ENCODE results near the gene TENT5C. TPM values are rescaled to one million over a fixed set of nuclear protein-coding genes. Genes with fewer than 3 reads are reported as not detected.

Gene TENT5C
- total and polyA plus RNA-seq, 7 donors, result 1.5 to 31.4 (median 9.7) TPM

- peaks cover 27% of the 10 kb centered on the region for H3K4me1 ChIP-seq
These were observed 37.1 kb downstream of the TENT5C start for GRCh38 chr1:117642963-117643362.

GRCh38 chr1:117643601-117644000, 37.8 kb downstream of the TENT5C start:
- no peaks in the 10 kb centered on the region for H3K36me3 ChIP-seq (ENCODE audit: insufficient read depth in 1 of 2, low read depth in 1 of 2)
- ATAC-seq, result no peak
- no peak overlapping the region for H3K27ac ChIP-seq
- DNase-seq, result no peak
- intact Hi-C loops (cut with DNase I), result no loop called here
- TF ChIP-seq, protein P1, sequence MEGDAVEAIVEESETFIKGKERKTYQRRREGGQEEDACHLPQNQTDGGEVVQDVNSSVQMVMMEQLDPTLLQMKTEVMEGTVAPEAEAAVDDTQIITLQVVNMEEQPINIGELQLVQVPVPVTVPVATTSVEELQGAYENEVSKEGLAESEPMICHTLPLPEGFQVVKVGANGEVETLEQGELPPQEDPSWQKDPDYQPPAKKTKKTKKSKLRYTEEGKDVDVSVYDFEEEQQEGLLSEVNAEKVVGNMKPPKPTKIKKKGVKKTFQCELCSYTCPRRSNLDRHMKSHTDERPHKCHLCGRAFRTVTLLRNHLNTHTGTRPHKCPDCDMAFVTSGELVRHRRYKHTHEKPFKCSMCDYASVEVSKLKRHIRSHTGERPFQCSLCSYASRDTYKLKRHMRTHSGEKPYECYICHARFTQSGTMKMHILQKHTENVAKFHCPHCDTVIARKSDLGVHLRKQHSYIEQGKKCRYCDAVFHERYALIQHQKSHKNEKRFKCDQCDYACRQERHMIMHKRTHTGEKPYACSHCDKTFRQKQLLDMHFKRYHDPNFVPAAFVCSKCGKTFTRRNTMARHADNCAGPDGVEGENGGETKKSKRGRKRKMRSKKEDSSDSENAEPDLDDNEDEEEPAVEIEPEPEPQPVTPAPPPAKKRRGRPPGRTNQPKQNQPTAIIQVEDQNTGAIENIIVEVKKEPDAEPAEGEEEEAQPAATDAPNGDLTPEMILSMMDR (IDR thresholded peaks at IDR 0.05), result no peak
- H3K4me1 ChIP-seq, result peaks cover 27% of the 10 kb centered on the region
- no peaks in the 10 kb centered on the region for H3K9me3 ChIP-seq
- H3K27me3 ChIP-seq (ENCODE audit: insufficient read depth in 3 of 3, low read length in 2 of 3), result no peaks in the 10 kb centered on the region
- no peak overlapping the region for H3K4me3 ChIP-seq
- WGBS, 3 donors, result 83 to 87% (median 84%) methylated on average over 2 of the region's 2 CpGs

More at GRCh38 chr1:117642963-117643362, 37.1 kb downstream of the TENT5C start:
- intact Hi-C loops (cut with DNase I), result no loop called here
- Histone ChIP-seq H3K36me3 (ENCODE audit: insufficient read depth in 1 of 2, low read depth in 1 of 2) (no peaks in the 10 kb centered on the region), H3K4me3 (no peak overlapping the region), H3K9me3 (no peaks in the 10 kb centered on the region), H3K27ac (no peak overlapping the region), H3K27me3 (ENCODE audit: insufficient read depth in 3 of 3, low read length in 2 of 3) (no peaks in the 10 kb centered on the region)
- ATAC-seq, result no peak
- TF ChIP-seq, protein P1 (IDR thresholded peaks at IDR 0.05), result no peak
- no peak for DNase-seq
- 92 to 94% (median 93%) methylated on average over 4 of the region's 4 CpGs for WGBS, 3 donors

GRCh38 chr1:117644696-117645311, 39.0 kb downstream of the TENT5C start:
- Histone ChIP-seq H3K9me3 (no peaks in the 10 kb centered on the region), H3K27me3 (ENCODE audit: insufficient read depth in 3 of 3, low read length in 2 of 3) (no peaks in the 10 kb centered on the region), H3K4me3 (no peak overlapping the region), H3K36me3 (ENCODE audit: insufficient read depth in 1 of 2, low read depth in 1 of 2) (no peaks in the 10 kb centered on the region), H3K4me1 (peaks cover 27% of the 10 kb centered on the region), H3K27ac (peak overlapping the region; percentile 17)
- ATAC-seq (peak in 2 of 4 donors; percentile 34 to 67), DNase-seq (no peak)
- TF ChIP-seq, protein P1 (IDR thresholded peaks at IDR 0.05), result no peak
- 60 to 89% (median 76%) methylated on average over 3 of the region's 3 CpGs for WGBS, 3 donors
- intact Hi-C loops (cut with DNase I), result loop anchor here in 1 of 2 donors (5.0 kb wide), 1 partner anchor 38 kb away; the partner anchor contains the start of gene TENT5C

DNA sequence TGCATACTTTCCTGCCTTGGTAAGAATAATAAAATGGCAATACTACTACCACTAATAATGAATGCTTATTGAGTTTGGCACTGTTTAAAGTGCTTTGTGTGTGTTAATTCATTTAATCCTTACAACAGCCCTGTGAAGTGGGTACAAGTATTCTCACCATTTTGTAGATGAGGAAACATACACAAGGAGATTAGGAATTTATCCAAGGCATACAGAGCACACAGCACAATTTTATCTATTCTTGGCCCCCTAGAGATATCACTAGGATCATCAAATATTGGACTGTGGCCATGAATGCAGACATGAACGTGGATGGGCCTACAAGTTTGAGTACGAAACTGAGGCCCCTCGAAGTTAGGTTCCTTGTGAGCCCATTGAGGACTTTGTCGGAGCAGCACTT, 39.5 kb downstream of the TENT5C start:
- ATAC-seq, result no peak
- DNase-seq, result no peak
- 86 to 92% (median 89%) methylated on average over 4 of the region's 4 CpGs for WGBS, 3 donors
- Histone ChIP-seq H3K36me3 (ENCODE audit: insufficient read depth in 1 of 2, low read depth in 1 of 2) (no peaks in the 10 kb centered on the region), H3K27ac (no peak overlapping the region), H3K4me3 (no peak overlapping the region), H3K27me3 (ENCODE audit: insufficient read depth in 3 of 3, low read length in 2 of 3) (no peaks in the 10 kb centered on the region), H3K9me3 (no peaks in the 10 kb centered on the region), H3K4me1 (peaks cover 27% of the 10 kb centered on the region)
- intact Hi-C loops (cut with DNase I), result loop anchor here in 1 of 2 donors (5.0 kb wide), 1 partner anchor 38 kb away; the partner anchor contains the start of gene TENT5C
- TF ChIP-seq, protein P1 (IDR thresholded peaks at IDR 0.05), result no peak
